Measurements from ENCODE around the gene ITGB1BP1.

Gene ITGB1BP1

DNA sequence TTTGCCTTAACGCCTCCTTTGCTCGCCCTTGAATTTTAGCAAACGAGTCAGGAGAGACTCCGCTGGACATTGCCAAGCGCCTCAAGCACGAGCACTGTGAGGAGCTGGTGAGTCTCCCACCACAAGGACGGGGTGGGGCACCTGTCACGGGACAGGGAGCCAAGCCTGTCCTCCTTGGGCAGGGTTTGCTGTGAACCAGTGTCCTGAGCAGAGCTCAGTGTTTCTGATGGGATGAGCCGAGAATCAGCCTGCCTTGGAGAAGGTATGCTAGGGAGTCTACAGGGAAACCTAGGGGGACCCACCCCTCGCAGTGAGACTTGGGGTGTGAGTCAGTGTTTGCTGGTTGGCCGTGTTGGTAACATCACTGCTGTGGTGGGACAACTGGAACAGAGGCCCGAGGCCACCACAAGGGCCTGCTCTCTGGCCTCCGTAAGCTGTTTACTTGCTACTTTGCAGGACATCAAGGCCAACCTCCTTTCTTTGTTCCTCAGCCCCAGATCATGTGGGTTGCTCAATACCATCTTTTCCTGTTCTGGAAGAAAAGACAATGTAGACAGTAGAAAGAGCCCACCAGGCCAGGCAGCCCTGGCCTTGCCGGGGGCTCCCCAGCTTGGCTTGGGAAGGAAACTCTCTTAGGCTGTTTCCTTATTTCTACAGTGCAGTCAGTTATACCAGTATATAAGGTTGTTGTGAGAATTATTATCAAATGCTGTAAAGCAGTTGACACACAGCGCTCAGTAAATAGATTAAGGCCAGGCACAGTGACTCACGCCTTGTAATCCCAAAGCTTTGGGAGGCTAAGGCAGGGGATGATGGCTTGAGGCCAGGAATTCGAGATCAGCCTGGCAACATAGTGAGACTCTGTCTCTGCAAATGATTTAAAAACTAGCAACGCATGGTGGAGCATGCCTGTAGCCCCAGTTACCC, 42.4 kb downstream of the ITGB1BP1 start:
- DNase-seq (ENCODE audit: low read depth in 2 of 3, low spot score in 2 of 3) = no peak

DNA sequence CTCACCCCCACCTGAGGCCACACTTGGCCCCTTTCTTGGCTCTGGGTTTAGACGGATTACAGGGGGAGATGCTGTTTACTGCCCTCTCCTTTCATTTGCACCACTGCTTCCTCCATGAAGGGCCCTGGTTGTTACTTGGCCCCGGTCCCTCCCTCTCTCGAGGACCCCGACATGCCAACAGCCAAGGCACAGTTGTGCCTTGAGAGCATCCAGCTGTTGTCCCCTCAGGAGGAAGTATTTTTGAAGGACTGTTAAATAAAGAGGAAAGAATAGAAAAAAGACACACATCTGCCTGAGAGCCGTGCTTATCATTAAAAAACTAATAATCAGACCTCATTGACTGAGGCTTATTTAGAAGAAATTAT, 44.0 kb downstream of the ITGB1BP1 start:
- DNase-seq (ENCODE audit: low read depth in 2 of 3, low spot score in 2 of 3) = no peak

DNA sequence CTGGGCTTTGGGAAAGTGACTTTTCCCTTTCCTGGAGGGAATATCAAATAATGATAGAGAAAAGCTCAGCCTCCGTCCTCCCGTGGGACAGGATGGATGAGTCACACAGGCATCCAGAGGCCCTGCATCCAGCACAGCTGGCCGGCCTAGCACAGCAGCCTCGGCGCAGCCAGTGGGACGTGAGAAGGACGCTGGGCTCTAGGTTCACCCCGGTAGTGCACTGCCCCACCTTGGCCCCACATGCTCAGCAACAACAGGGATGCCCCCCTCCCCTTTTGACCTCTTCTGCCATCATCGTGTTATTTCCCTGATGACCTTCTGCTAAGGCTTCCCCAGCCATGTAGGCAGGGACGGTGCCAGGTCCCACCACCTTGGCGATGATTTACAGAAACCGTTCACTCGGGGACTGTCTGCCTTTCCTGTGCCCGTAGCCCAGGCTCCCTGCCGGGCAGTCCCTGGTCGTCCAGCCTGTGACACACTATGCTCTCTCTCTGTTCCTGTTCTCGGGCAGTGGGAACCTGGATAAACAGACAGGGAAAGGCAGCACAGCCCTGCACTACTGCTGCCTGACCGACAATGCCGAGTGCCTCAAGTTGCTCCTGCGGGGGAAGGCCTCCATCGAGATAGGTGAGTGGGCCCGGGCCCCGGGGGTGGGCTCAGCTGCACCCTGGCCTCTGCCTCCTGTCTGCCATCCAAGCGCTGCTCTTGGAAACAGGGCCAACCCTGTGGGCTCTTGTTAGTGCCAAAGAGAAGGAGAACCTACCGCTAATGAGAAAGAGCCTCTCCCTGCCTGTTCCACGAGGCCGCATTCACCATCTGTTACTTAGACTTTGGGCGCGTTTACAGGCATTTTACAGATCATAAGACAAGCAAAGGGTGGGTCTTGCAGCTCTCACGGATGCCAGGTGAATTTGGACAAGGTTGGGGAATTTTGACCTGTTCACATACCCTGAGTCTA, 44.6 kb downstream of the ITGB1BP1 start:
- DNase-seq (ENCODE audit: low read depth in 2 of 3, low spot score in 2 of 3) = no peak

DNA sequence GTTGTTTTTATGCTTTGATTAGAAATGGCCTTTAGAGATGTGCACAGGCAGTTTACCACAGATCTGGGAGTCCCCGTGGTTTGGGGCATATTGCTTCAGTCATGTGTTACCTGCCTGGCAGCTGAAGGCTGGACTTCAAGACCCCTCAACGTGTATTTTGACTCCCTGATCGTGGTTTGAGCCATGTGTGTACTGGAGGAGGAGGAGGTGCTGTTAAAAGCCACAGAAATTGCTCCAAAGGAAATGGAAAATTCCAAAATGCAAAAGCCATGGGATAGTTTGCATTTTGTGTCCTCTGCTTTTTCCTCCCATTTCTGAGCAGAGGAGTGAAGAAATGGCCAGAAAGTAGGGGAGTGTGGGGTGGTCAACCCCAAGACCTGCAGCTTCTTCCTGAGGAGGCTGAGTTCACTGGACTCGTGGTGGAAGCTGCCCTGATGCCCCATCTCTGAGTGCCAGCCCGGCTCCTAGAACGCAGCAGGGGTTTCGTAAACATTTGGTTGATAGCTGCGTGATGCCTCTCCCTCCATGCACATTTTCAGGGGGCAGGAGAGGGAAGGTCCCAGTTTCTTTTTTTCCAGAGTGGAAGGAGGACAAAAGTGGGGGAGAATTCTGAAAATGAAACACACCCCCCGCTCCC, 45.7 kb downstream of the ITGB1BP1 start:
- DNase-seq (ENCODE audit: low read depth in 2 of 3, low spot score in 2 of 3) = no peak

DNA sequence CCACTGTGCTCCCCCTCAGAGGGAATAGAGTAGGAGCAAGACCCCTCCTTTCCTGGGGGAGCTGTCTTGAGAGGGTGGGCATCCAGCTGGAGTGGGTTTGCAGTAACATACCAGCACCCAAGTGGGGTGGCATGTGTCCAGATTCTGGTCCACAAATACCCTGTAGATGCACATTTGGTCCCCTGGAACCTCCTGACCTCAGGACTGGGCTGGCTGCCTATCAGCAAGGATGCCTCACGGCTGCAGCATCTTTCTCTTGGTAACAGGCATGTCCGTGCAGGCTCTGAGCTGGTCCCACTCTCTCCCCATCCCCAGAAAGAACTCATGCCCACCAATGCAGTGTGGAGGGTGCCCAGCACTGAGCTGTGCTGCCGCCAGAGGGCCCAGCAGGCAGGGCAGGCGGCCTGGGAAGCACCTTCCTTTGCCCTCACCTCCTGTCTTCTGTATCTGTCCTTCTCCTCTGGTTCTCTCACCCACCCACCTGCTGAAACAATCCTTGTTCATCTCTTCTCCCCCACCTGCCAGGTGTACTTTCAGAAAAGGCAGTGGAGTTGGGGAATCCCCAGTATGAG, 47.4 kb downstream of the ITGB1BP1 start:
- DNase-seq (ENCODE audit: low read depth in 2 of 3, low spot score in 2 of 3) = no peak

DNA sequence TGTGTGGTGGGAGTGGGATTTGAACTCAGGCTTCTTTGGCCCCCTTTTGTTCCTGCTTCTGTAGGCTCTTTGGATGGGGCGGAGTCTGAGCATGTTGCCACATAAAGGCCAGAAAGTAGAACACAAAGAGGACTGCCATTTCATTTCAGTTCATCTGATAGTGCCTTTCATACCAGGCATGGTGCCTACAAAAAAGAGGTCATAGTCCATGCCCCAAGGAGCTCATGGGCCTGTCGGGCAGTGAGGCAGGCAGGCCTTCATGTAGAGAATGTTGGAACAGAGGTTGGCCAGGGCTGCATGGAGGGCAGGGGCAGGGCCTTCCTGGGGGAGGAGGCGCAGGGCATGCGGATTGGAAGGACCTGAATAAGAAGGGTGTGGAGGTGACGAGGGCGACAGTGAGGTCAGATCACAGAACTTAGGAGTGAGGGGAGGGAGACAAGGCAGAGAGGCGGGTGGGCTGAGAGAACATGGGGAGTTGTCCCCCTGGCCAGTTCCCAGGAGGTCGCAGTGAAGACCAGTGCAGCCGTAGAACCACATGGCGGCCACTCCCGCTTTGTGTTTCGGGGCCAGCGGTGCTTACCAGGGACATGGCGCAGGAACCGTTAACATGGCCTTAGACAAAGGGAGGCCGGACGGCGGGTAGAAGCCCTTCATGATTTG, 49.1 kb downstream of the ITGB1BP1 start:
- no peak for DNase-seq (ENCODE audit: low read depth in 2 of 3, low spot score in 2 of 3)

DNA sequence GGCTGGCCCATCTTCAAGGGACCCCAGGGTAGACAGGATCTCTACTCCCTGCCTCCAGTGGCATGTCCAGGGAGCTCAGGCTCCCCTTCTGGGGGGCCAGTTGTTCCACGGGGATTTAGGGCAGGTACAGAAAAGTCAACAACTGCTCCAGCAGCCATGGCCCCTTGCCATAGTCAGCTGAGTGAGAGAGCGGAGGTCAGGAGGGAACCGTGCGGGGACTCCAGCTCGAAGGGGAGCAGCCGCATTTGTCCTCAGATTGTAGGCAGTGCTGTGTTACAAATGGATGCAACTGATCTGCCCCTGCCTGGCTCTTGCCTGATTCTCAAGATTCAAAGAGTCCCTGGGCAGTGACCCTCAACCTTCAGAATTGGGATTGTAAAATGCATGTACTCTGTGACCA, 49.9 kb downstream of the ITGB1BP1 start:
- no peak for DNase-seq (ENCODE audit: low read depth in 2 of 3, low spot score in 2 of 3)

DNA sequence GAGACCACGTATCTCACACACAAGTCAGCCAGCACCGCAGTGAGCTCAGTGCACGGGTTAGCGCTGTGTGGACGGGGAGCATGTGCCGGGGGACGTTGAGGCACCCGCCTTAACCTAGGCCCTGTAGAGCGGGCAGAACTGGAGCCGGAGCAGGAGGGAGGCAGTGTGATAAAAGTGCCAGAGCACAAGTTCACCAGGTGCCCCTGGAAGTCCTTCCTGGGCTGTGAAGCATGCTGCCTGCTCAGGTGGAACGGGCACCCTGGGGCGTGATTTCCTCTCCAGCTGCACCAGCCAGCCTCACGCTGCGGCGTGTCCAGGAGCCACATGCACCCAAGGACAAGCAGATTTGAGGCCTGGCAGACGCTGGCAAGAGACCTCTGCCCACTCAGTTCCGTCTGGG, 50.3 kb downstream of the ITGB1BP1 start:
- no peak for DNase-seq (ENCODE audit: low read depth in 2 of 3, low spot score in 2 of 3)

DNA sequence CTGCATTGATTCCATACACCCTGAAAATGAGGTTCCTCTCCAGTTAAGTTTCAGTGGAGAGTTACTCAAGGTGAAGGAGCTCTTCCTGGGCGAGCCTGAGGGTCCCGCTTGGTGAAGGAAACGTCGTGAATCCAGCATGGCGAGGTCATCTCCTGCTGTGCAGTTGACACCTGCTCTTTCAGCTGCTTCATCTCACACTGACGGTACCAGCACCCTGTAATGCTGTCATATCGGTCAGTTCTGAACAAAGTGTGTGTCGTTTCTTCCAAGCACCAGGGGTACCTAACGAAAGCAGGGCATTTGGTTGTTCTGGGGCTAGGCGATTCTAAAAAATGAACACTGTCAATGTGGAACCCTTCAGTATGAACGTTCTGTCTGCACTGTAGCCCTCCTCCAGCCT, 52.6 kb downstream of the ITGB1BP1 start:
- no peak for DNase-seq (ENCODE audit: low read depth in 2 of 3, low spot score in 2 of 3)

DNA sequence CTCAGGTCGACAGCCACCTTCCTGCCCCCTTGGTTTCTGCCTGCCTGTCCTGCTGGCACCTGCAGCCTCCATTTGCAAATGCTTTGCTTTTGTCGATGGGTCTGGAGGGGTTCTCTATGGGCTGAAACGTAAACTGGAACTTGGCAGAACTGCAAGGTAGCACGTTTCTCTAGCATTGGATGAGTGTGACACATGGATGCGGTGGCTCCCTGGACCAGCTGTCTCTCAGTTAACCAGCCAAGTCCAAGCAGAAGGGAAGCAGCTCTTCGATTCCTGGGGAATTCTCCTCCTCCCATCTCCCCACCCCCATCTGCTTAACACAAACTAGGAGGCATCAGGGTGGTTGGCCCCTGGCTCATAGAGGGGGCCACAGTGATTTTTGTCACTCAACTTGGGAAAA, 57.3 kb downstream of the ITGB1BP1 start:
- no peak for DNase-seq (ENCODE audit: low read depth in 2 of 3, low spot score in 2 of 3)

DNA sequence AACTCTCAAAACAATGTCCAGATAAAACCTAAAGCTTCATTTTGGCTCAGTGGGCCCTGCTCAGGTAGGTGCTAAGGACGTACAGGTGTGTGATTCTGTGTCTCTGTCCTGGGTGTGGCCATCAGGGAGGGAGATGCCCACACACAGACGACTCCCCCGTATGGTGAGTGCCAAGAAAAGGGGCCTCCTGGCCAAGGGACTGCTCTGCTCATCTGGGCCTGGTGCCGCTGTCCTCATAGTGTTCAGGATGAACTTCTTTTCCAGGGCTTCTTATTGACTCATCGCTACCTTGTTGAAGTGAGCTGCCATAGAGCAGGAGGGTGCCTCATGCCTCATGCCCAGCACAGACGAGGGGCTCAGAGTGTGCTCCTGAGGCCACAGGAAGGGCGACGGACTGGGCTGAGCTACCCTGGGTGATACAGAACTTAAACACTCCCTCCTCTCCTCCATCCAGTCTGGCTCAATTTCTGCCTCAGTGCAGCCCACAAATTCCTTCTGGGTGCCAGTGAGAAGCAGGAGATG, 57.8 kb downstream of the ITGB1BP1 start:
- DNase-seq (ENCODE audit: low read depth in 2 of 3, low spot score in 2 of 3) = no peak

DNA sequence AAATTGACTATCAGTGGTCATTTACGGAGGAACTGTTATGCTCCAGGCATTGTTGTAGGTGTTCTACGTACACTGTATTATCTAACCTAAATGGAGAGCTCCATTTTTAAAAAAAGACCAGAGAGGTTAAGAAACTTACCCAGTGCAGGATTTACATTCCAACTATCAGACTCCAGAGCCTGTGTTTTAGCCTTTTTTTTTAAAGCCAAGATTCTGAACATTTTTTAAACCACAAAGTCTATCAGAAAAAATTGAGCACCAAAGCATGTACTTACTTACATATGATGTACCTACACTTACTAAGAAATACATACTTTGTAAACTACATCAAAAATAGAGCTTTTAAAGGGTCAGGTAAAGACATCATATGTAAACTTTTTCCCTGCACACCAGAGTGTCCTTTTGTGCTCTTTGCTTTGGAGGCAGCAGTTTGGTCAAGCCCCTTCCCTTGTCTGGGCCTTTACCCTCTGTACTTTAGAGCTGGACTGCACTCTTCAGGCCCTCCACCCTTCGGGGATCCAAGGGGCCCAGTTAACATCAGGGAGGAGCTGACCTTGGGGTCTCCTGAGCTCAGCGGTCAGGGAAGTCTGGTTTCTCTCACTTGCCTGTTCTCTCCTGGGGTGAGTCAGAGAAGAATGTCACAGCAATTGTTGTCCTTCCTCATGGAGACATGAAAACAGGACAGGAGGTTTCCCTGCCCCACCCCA, 58.4 kb downstream of the ITGB1BP1 start:
- no peak for DNase-seq (ENCODE audit: low read depth in 2 of 3, low spot score in 2 of 3)

DNA sequence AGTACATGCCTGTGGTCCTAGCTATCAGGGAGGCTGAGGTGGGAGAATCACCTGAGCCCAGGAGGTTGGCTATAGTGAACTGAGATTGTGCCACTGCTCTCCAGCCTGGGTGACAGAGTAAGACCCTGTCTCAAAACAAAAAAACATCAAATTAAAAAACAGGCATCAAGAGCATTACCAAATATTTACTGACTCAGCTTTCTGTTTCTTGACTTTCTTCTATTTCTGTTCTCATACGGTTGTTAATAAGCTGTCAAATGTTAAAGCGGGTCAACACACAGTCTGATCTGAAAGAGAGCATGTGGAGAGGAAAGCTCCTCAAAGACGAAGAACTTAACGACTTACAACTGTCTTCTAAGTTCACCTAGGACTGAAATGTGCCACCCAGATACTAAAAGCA, 59.0 kb downstream of the ITGB1BP1 start:
- DNase-seq (ENCODE audit: low read depth in 2 of 3, low spot score in 2 of 3) = no peak

DNA sequence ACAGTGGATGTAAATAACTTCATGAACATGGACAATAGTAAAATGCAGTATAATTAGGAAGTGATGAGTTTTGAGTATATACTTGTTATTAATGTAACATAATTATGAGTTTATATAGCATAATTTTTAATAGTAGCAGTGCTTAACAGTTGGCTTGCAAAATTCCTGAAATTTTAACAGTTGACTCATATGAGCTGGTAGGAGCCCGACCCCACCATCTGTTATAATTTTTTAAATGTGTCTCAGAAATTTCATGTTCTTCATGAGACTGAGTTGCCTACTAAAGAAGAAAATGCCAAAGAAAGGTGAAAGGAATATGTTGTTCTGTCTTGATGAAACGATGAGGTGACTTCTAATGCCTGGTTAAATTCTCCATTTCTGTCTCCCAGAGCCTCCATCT, 62.6 kb downstream of the ITGB1BP1 start:
- DNase-seq (ENCODE audit: low read depth in 2 of 3, low spot score in 2 of 3) = no peak

DNA sequence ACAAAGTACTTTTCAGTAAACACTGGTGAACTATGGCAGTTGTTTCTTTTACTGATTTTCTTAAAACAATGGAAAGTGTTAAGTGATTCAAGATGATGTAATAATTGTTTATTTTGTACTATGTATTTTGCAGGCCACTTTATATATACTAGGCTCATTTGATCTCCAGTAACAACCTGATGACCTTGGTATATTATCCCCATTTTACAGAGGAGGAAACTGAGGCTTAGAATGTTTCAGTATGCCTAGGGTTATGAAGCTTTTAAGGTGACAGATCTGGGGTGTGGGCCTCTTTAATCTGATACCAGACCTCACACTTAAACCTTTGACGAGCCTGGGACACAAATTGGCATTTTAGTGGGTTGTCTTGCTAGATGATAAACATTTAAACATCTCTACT, 63.2 kb downstream of the ITGB1BP1 start:
- DNase-seq (ENCODE audit: low read depth in 2 of 3, low spot score in 2 of 3) = no peak

DNA sequence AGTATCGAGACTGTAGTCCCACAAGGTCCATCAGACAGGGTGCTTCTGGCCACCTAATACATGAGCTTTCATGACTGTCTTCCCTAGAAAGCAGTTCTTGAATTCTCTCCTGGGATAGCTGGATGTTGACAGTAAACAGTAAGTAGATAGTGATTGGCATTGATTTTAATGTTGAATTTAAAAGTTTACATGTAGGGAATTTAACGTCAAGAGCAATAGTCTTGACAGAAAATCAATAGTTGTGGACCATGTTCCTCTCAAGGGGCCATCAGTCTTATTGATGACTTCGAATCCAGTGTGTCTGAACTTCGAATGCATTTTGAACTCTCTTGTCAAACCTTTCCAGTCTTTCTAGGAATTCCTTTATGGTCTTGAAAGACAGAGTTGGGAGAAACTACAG, 63.9 kb downstream of the ITGB1BP1 start:
- DNase-seq (ENCODE audit: low read depth in 2 of 3, low spot score in 2 of 3) = no peak

DNA sequence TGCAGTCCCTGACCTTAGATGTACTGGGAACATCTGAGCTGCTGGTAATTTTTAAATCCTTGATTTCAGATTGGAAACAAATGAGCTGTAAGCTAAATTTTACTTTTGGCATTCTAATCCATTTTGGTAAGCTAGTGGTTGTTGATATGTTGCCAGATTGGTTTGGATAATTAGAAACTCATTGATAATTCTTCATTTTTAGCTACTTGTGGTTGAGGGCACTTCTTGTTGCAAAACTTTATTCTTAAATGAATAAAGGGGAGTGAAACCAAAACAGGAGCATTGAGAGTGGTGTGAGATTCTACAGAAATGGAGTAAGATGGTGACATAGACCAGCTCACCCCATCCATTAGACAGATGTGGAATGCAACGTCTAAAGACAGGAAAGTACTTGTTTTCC, 64.5 kb downstream of the ITGB1BP1 start:
- no peak for DNase-seq (ENCODE audit: low read depth in 2 of 3, low spot score in 2 of 3)

DNA sequence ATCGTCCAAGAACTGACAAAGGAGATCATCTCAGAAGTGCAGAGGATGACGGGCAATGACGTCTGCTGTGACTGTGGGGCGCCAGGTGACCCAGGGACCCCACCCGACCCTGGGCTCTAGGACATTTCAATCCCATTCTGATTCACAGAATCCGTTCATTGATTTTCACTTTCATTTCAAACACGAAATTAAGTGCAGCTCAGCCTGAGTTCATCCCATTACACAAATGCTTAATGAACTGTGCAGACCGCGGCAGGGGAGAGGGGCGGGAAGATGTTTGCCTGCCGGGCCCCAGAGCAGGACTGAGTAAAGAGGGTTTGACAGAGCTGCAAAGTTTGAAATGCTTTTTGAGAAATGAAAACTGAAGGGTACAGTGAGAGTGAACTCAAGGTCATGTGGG, 67.1 kb downstream of the ITGB1BP1 start:
- DNase-seq (ENCODE audit: low read depth in 2 of 3, low spot score in 2 of 3) = no peak

DNA sequence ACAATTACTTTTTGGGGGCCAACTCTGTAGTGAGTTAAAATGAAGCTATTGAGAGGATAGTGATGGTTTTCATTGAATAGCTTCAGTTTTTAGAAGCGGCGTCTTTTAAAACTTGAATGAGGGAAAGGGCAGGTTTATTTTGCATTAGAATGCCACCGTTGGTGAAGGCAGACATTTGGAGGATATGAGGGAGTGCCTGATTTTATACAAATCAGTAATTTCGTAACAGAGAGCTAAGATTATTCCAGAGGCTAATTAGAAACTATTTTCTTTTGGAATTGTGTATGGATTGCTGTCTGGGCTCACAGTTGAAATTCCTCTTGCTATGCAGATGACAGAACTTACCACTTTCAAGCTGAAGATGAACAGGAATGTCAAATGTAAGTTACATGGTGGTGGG, 67.6 kb downstream of the ITGB1BP1 start:
- no peak for DNase-seq (ENCODE audit: low read depth in 2 of 3, low spot score in 2 of 3)

DNA sequence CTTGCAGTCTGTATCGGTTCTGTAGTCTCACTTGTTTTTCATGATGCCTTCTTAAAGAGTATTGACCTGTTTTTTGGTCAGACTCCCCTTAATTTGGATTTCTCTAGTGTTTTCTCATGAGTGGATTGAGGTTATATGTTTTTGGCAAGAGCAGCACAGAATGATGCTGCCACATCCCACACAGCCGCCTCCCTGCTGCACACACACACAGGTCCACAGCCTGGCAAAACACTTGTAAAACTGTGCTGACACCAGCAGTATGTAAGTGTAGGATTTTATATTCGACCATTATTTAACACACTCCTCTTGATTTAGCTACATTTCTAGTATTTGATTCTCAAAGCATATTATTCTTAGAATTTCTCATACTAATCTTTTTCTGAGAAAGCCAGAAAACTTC, 68.1 kb downstream of the ITGB1BP1 start:
- DNase-seq (ENCODE audit: low read depth in 2 of 3, low spot score in 2 of 3) = no peak

Data from activated CD8-positive, alpha-beta memory T cell treated with anti-CD3 and anti-CD28 coated beads for 48 hours (primary cell).